Measurements from ENCODE around the gene USP46.

The USP46 gene

DNA sequence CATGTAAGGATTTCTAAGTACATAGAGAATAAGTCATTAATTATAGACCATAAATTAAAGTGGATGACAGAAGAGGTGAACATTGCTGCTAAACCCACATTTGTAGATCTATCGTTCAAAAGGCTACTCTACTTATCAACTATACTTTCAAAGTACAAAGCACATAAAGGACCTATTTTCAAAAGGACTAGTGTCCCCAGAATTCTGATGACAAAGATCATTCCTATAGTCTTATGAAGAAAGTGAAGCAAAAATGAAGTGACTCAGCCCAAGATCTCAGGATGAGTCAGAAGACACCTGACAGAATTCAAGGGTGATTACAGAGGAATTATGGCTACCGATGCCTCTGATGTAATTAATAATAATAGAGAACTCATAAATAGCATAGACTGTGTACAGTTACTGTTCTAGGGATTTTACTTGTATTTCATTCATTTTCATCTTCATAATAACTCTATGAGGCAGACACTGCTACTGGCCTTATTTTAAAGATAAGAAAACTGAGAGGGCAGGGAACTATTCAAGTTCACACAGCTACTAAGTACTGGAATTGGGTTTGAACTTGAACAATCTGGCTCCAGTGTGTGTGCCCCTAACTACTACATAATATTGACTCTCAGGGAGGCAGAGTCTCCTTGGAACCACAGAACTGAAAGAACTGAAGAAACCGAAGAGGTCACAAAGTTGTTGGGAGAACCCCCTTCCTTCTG, 17.1 kb downstream of the USP46 start:
- Histone ChIP-seq H3K79me2 (ENCODE audit: insufficient read depth, low read length) (peaks cover 59% of the 10 kb centered on the region), H3F3A (ENCODE audit: low read depth) (no peaks in the 10 kb centered on the region), H3K9me2 (replicated peaks; ENCODE audit: low read depth, low read length) (no peaks in the 10 kb centered on the region), H4K20me1 (ENCODE audit: insufficient read depth, low read length, poor library complexity, severe bottlenecking) (no peaks in the 10 kb centered on the region), H3K27me3 (ENCODE audit: insufficient read depth, low read length, poor library complexity, severe bottlenecking) (no peaks in the 10 kb centered on the region), H3K4me2 (ENCODE audit: low read depth, low read length, poor library complexity, severe bottlenecking) (no peak overlapping the region), H2AFZ (ENCODE audit: low read length) (no peak overlapping the region), H3K9me3 (ENCODE audit: insufficient read depth, low read depth, low read length) (no peaks in the 10 kb centered on the region), H3K4me3 (ENCODE audit: low read length, poor library complexity, severe bottlenecking) (no peak overlapping the region), H3K9ac (ENCODE audit: low read depth, low read length, poor library complexity, severe bottlenecking) (no peak overlapping the region), H3K36me3 (ENCODE audit: insufficient read depth, low read length) (no peaks in the 10 kb centered on the region), H3K4me1 (ENCODE audit: insufficient read depth, low read length, poor library complexity, severe bottlenecking) (peaks cover 8% of the 10 kb centered on the region)
- TF ChIP-seq, protein P1, sequence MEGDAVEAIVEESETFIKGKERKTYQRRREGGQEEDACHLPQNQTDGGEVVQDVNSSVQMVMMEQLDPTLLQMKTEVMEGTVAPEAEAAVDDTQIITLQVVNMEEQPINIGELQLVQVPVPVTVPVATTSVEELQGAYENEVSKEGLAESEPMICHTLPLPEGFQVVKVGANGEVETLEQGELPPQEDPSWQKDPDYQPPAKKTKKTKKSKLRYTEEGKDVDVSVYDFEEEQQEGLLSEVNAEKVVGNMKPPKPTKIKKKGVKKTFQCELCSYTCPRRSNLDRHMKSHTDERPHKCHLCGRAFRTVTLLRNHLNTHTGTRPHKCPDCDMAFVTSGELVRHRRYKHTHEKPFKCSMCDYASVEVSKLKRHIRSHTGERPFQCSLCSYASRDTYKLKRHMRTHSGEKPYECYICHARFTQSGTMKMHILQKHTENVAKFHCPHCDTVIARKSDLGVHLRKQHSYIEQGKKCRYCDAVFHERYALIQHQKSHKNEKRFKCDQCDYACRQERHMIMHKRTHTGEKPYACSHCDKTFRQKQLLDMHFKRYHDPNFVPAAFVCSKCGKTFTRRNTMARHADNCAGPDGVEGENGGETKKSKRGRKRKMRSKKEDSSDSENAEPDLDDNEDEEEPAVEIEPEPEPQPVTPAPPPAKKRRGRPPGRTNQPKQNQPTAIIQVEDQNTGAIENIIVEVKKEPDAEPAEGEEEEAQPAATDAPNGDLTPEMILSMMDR (conservative IDR thresholded peaks at IDR 0.05; ENCODE audit: low read length), result no peak
- TF ChIP-seq EZH2phosphoT487 (IDR thresholded peaks at IDR 0.05; ENCODE audit: borderline replicate concordance), result no peak

DNA sequence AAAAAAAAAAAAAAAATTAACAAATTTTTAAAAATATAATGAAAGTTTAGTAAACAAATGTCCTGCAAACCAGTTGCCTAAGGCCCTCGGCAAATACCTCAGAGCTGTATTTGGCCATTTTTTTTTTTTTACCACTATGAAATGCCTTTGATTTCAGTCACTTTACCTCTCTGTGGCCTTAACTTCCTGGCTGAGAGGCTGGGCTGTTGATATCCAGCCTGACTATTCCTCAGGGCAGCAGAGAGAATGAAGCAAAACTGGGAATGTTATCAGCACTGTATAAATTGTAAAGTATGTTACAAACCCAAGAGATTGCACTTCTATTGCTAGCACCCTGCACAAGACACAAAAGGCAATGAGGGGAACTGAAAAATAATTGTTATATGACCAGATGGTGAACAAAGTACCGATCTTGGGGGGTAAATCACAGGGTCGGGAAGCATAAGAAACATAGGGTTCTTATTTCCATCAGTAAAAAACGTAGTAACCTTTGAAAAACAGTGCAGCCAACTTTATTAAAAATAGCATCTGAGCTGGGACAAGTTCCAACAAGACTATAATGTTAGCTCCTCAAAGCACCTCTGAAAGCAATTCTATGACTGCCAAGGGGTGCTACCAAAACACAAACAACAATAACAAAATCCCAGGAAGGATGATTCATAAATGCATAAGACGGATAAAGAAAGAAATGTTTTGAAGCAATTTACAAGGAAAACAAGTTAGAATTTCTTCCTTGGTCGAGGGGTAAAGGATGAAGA, 18.1 kb downstream of the USP46 start:
- no peak overlapping the region for H2AFZ ChIP-seq (ENCODE audit: low read length)
- H4K20me1 ChIP-seq (ENCODE audit: insufficient read depth, low read length, poor library complexity, severe bottlenecking), result no peaks in the 10 kb centered on the region
- peaks cover 67% of the 10 kb centered on the region for H3K79me2 ChIP-seq (ENCODE audit: insufficient read depth, low read length)
- no peak overlapping the region for H3K4me2 ChIP-seq (ENCODE audit: low read depth, low read length, poor library complexity, severe bottlenecking)
- H3K9me3 ChIP-seq (ENCODE audit: insufficient read depth, low read depth, low read length), result no peaks in the 10 kb centered on the region
- no peaks in the 10 kb centered on the region for H3F3A ChIP-seq (ENCODE audit: low read depth)
- peaks cover 8% of the 10 kb centered on the region for H3K4me1 ChIP-seq (ENCODE audit: insufficient read depth, low read length, poor library complexity, severe bottlenecking)
- TF ChIP-seq EZH2phosphoT487 (IDR thresholded peaks at IDR 0.05; ENCODE audit: borderline replicate concordance), result no peak
- TF ChIP-seq, protein P1 (conservative IDR thresholded peaks at IDR 0.05; ENCODE audit: low read length), result no peak
- H3K9me2 ChIP-seq (replicated peaks; ENCODE audit: low read depth, low read length), result no peaks in the 10 kb centered on the region
- H3K36me3 ChIP-seq (ENCODE audit: insufficient read depth, low read length), result no peaks in the 10 kb centered on the region
- H3K4me3 ChIP-seq (ENCODE audit: low read length, poor library complexity, severe bottlenecking), result no peak overlapping the region
- H3K9ac ChIP-seq (ENCODE audit: low read depth, low read length, poor library complexity, severe bottlenecking), result no peak overlapping the region
- H3K27me3 ChIP-seq (ENCODE audit: insufficient read depth, low read length, poor library complexity, severe bottlenecking), result no peaks in the 10 kb centered on the region

DNA sequence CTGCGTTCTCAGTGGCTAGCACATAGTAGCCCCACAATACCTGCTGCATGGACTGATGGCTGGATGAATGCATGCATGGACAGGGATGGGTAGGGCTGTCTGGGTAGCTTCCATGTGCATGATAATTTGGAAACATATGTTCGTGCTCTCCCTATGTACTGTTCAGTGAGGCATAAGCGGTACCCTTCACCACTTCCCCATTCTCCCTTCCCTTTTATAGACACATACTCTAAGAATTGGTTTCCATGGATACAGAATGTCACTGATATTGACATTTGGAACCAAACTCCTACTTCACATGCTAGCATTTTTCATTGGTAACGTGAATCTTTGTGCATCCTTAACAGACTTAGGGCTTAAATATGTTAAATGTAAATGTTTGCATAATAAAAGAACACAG, 20.4 kb downstream of the USP46 start:
- peaks cover 70% of the 10 kb centered on the region for H3K79me2 ChIP-seq (ENCODE audit: insufficient read depth, low read length)
- peaks cover 8% of the 10 kb centered on the region for H3K4me1 ChIP-seq (ENCODE audit: insufficient read depth, low read length, poor library complexity, severe bottlenecking)
- no peak overlapping the region for H3K9ac ChIP-seq (ENCODE audit: low read depth, low read length, poor library complexity, severe bottlenecking)
- H3K36me3 ChIP-seq (ENCODE audit: insufficient read depth, low read length), result no peaks in the 10 kb centered on the region
- H3K9me2 ChIP-seq (replicated peaks; ENCODE audit: low read depth, low read length), result no peaks in the 10 kb centered on the region
- H3K27me3 ChIP-seq (ENCODE audit: insufficient read depth, low read length, poor library complexity, severe bottlenecking), result no peaks in the 10 kb centered on the region
- H3K4me3 ChIP-seq (ENCODE audit: low read length, poor library complexity, severe bottlenecking), result no peak overlapping the region
- TF ChIP-seq EZH2phosphoT487 (IDR thresholded peaks at IDR 0.05; ENCODE audit: borderline replicate concordance), result no peak
- TF ChIP-seq, protein P1 (conservative IDR thresholded peaks at IDR 0.05; ENCODE audit: low read length), result no peak
- H3K4me2 ChIP-seq (ENCODE audit: low read depth, low read length, poor library complexity, severe bottlenecking), result no peak overlapping the region
- no peak overlapping the region for H2AFZ ChIP-seq (ENCODE audit: low read length)
- H3K9me3 ChIP-seq (ENCODE audit: insufficient read depth, low read depth, low read length), result no peaks in the 10 kb centered on the region
- H3F3A ChIP-seq (ENCODE audit: low read depth), result no peaks in the 10 kb centered on the region
- peaks cover 3% of the 10 kb centered on the region for H4K20me1 ChIP-seq (ENCODE audit: insufficient read depth, low read length, poor library complexity, severe bottlenecking)
